HG03135 (cell line): ENCODE results near the gene STPG4.

Experiments
- ATAC-seq: cut with Tn5 transposase; IDR thresholded peaks from one replicate; pipeline ENCODE4 v1.9.1; 2021; ENCODE audit warnings: mild to moderate bottlenecking, moderate library complexity; ENCODE audit not compliant: unreplicated experiment

Gene STPG4

GRCh38 chr2:47073217-47073616, 81.9 kb downstream of the STPG4 start:
- no peak for ATAC-seq

GRCh38 chr2:47072728-47073191, 82.3 kb downstream of the STPG4 start:
- ATAC-seq = no peak

- ATAC-seq = no peak
Measured at GRCh38 chr2:47072018-47072691, 83.0 kb downstream of the STPG4 start.

GRCh38 chr2:47070920-47071824, 83.9 kb downstream of the STPG4 start:
- ATAC-seq = peak; percentile 78

- ATAC-seq = no peak
Measured at GRCh38 chr2:47070155-47070919, 84.8 kb downstream of the STPG4 start.

- no peak for ATAC-seq
Measured at GRCh38 chr2:47069628-47070154, 85.4 kb downstream of the STPG4 start.

GRCh38 chr2:47068981-47069627, 86.0 kb downstream of the STPG4 start:
- ATAC-seq = no peak

- ATAC-seq = no peak
Measured at GRCh38 chr2:47067788-47068407, 87.2 kb downstream of the STPG4 start.

GRCh38 chr2:47065771-47066380, 89.2 kb downstream of the STPG4 start:
- ATAC-seq = no peak

GRCh38 chr2:47065343-47065742, 89.8 kb downstream of the STPG4 start:
- no peak for ATAC-seq

- ATAC-seq = no peak
Measured at GRCh38 chr2:47064106-47064505, 91.0 kb downstream of the STPG4 start.

GRCh38 chr2:47063538-47063930, 91.6 kb downstream of the STPG4 start:
- ATAC-seq = no peak

- ATAC-seq = no peak
Measured at GRCh38 chr2:47062681-47063537, 92.2 kb downstream of the STPG4 start.

GRCh38 chr2:47061944-47062678, 93.0 kb downstream of the STPG4 start:
- no peak for ATAC-seq

GRCh38 chr2:47060652-47061170, 94.4 kb downstream of the STPG4 start:
- ATAC-seq = no peak

- no peak for ATAC-seq
Measured at GRCh38 chr2:47058003-47058931, 96.8 kb downstream of the STPG4 start.

- ATAC-seq = no peak
Measured at GRCh38 chr2:47057687-47058002, 97.5 kb downstream of the STPG4 start.
